IPS-18c (cell line): Measurements from ENCODE around the gene ROBO2.
"Not testable (repeated sequence)": the region's sequence is repeated elsewhere in the genome, so short reads cannot be mapped to it uniquely, and the experiment has no call there.

Experiments
- H3K4me3 ChIP-seq: 2 replicates; pipeline ENCODE4 v1.7.0; 2013; ENCODE audit warnings: low read depth, mild to moderate bottlenecking, low read length, moderate library complexity; ENCODE audit not compliant: insufficient read depth
- H3K9me3 ChIP-seq: one replicate; pipeline ENCODE4 v1.6.1; 2013; ENCODE audit warnings: mild to moderate bottlenecking, low read length, moderate library complexity; ENCODE audit not compliant: control insufficient read depth, insufficient read depth

Gene ROBO2

GRCh38 chr3:77380136-77380535 lies 340.2 kb downstream of the ROBO2 start:
- H3K9me3 ChIP-seq: no peaks in the 10 kb centered on the region
- no peak overlapping the region for H3K4me3 ChIP-seq

- Histone ChIP-seq H3K9me3 (no peaks in the 10 kb centered on the region), H3K4me3 (no peak overlapping the region)
Measured at GRCh38 chr3:77381431-77381830, 341.5 kb downstream of the ROBO2 start.

- Histone ChIP-seq H3K4me3 (no peak overlapping the region), H3K9me3 (no peaks in the 10 kb centered on the region)
Measured at GRCh38 chr3:77392181-77392580, 352.3 kb downstream of the ROBO2 start.

- H3K4me3 ChIP-seq: no peak overlapping the region
Measured at GRCh38 chr3:77394046-77394445, 354.1 kb downstream of the ROBO2 start.

GRCh38 chr3:77404871-77405270 lies 365.0 kb downstream of the ROBO2 start:
- no peaks in the 10 kb centered on the region for H3K9me3 ChIP-seq

More at GRCh38 chr3:77394046-77394445, 354.1 kb downstream of the ROBO2 start:
- no peaks in the 10 kb centered on the region for H3K9me3 ChIP-seq

GRCh38 chr3:77407441-77407840 lies 367.5 kb downstream of the ROBO2 start:
- H3K4me3 ChIP-seq: no peak overlapping the region
- no peaks in the 10 kb centered on the region for H3K9me3 ChIP-seq

More at GRCh38 chr3:77404871-77405270, 365.0 kb downstream of the ROBO2 start:
- no peak overlapping the region for H3K4me3 ChIP-seq

GRCh38 chr3:77410334-77410733 lies 370.4 kb downstream of the ROBO2 start:
- not testable (repeated sequence) for H3K4me3 ChIP-seq, H3K9me3 ChIP-seq

GRCh38 chr3:77411334-77411733 lies 371.4 kb downstream of the ROBO2 start:
- peaks cover 4% of the 10 kb centered on the region for H3K9me3 ChIP-seq
- no peak overlapping the region for H3K4me3 ChIP-seq

GRCh38 chr3:77412021-77412438 lies 372.1 kb downstream of the ROBO2 start:
- Histone ChIP-seq H3K4me3 (no peak overlapping the region), H3K9me3 (peaks cover 4% of the 10 kb centered on the region)

GRCh38 chr3:77412584-77412983 lies 372.7 kb downstream of the ROBO2 start:
- Histone ChIP-seq H3K9me3 (peaks cover 4% of the 10 kb centered on the region), H3K4me3 (no peak overlapping the region)

GRCh38 chr3:77414881-77415280 lies 375.0 kb downstream of the ROBO2 start:
- no peak overlapping the region for H3K4me3 ChIP-seq
- H3K9me3 ChIP-seq: peaks cover 4% of the 10 kb centered on the region

- Histone ChIP-seq H3K9me3 (peaks cover 4% of the 10 kb centered on the region), H3K4me3 (no peak overlapping the region)
Measured at GRCh38 chr3:77420336-77420735, 380.4 kb downstream of the ROBO2 start.

GRCh38 chr3:77421916-77422315 lies 382.0 kb downstream of the ROBO2 start:
- no peaks in the 10 kb centered on the region for H3K9me3 ChIP-seq
- H3K4me3 ChIP-seq: no peak overlapping the region

GRCh38 chr3:77426531-77426930 lies 386.6 kb downstream of the ROBO2 start:
- Histone ChIP-seq H3K4me3 (no peak overlapping the region), H3K9me3 (no peaks in the 10 kb centered on the region)

GRCh38 chr3:77427528-77427927 lies 387.6 kb downstream of the ROBO2 start:
- H3K4me3 ChIP-seq: no peak overlapping the region
- no peaks in the 10 kb centered on the region for H3K9me3 ChIP-seq

- Histone ChIP-seq H3K9me3 (no peaks in the 10 kb centered on the region), H3K4me3 (no peak overlapping the region)
Measured at GRCh38 chr3:77436908-77437307, 397.0 kb downstream of the ROBO2 start.

- Histone ChIP-seq H3K9me3 (no peaks in the 10 kb centered on the region), H3K4me3 (no peak overlapping the region)
Measured at GRCh38 chr3:77446084-77446483, 406.2 kb downstream of the ROBO2 start.

GRCh38 chr3:77446761-77447160 lies 406.9 kb downstream of the ROBO2 start:
- no peak overlapping the region for H3K4me3 ChIP-seq

More at GRCh38 chr3:77446761-77447160, 406.9 kb downstream of the ROBO2 start:
- no peaks in the 10 kb centered on the region for H3K9me3 ChIP-seq
